Spinal cord (tissue), 10 donors: ENCODE measurements around the gene ARVCF. TPM values are rescaled to one million over a fixed set of nuclear protein-coding genes. Genes with fewer than 3 reads are reported as not detected.

Source experiments
- DNase-seq, 6 donors: peaks; one replicate each; pipeline versions ENCODE4 v3.0.0 to v3.0.0-alpha.2; 2013 to 2015; ENCODE audit warnings: low spot score in 6 of 6, low read depth in 4 of 6
- H3K27ac ChIP-seq: one replicate; pipeline ENCODE4 v1.5.1; 2013; ENCODE audit warnings: low read depth, low read length, control low read depth
- H3K27me3 ChIP-seq: one replicate; pipeline ENCODE4 v1.6.1; 2013; ENCODE audit warnings: low read length; ENCODE audit not compliant: control insufficient read depth, insufficient read depth
- H3K36me3 ChIP-seq: one replicate; pipeline ENCODE4 v1.6.1; 2013; ENCODE audit warnings: low read length; ENCODE audit not compliant: control insufficient read depth, insufficient read depth
- H3K4me1 ChIP-seq: one replicate; pipeline ENCODE4 v1.6.1; 2013; ENCODE audit warnings: low read length; ENCODE audit not compliant: control insufficient read depth, insufficient read depth
- H3K4me3 ChIP-seq: one replicate; pipeline ENCODE4 v1.5.1; 2013; ENCODE audit warnings: low read depth, low read length, control low read depth
- H3K9me3 ChIP-seq: one replicate; pipeline ENCODE4 v1.6.1; 2013; ENCODE audit warnings: low read length; ENCODE audit not compliant: control insufficient read depth, insufficient read depth
- WGBS: methylation state at CpG from one replicate; pipeline ENCODE4 v1.1.5; 2013; ENCODE audit warnings: missing lambda C conversion rate; ENCODE audit not compliant: insufficient coverage; 5-methylcytosine and 5-hydroxymethylcytosine counted together
- polyA plus RNA-seq, 2 donors: library from polyadenylated mRNA; unstranded; fragments of 120-200 nt; gene quantifications; one replicate each; pipeline ENCODE4 v1.2.1, GENCODE V29; 2013; ENCODE audit not compliant: insufficient read length in 2 of 2
- total RNA-seq, 2 donors: library from RNA; depleted of rRNA in 1 of 2; stranded (reverse); fragments of 120-200 nt in 1 of 2; fragments of >200 nt in 1 of 2; gene quantifications; one replicate each; pipeline versions ENCODE4 v1.2.3 to v1.2.4, GENCODE V29; 2013 to 2014
- donor health status: healthy.

ARVCF gene
- total and polyA plus RNA-seq, 4 donors, result 43.5 to 132 (median 84.2) TPM

DNA sequence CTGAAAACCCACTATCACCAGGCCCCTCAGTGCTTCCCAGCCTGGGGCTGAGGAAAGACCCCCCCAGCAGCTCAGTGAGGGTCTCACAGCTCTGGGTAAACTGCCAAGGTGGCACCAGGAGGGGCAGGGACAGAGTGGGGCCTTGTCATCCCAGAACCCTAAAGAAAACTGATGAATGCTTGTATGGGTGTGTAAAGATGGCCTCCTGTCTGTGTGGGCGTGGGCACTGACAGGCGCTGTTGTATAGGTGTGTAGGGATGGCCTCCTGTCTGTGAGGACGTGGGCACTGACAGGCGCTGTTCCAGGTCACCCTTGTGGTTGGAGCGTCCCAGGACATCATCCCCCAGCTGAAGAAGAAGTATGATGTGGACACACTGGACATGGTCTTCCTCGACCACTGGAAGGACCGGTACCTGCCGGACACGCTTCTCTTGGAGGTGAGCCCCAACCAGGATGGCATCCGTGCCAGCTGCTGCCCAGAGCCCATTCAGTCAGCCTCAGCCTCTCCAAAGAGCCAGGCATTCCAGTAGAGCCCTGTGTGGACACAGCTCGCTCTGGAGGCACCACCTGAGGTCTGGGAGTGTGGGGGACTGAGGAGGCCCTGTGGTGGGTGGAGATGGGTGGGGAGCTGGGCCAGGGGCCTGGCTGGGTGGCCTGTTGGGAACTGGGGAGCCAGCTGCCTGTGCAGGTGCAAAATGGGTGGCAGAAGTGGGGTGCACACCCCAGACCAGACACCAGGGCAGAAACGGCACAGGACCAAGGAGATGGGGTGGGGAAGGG lies 52.6 kb downstream of the ARVCF start:
- H3K27ac ChIP-seq, result no peak overlapping the region
- no peaks in the 10 kb centered on the region for H3K9me3 ChIP-seq
- no peak for DNase-seq
- H3K36me3 ChIP-seq, result peaks cover 84% of the 10 kb centered on the region
- H3K27me3 ChIP-seq, result no peaks in the 10 kb centered on the region
- peaks cover 66% of the 10 kb centered on the region for H3K4me1 ChIP-seq
- no peak overlapping the region for H3K4me3 ChIP-seq
- 89% methylated on average over 12 of the region's 12 CpGs for WGBS

DNA sequence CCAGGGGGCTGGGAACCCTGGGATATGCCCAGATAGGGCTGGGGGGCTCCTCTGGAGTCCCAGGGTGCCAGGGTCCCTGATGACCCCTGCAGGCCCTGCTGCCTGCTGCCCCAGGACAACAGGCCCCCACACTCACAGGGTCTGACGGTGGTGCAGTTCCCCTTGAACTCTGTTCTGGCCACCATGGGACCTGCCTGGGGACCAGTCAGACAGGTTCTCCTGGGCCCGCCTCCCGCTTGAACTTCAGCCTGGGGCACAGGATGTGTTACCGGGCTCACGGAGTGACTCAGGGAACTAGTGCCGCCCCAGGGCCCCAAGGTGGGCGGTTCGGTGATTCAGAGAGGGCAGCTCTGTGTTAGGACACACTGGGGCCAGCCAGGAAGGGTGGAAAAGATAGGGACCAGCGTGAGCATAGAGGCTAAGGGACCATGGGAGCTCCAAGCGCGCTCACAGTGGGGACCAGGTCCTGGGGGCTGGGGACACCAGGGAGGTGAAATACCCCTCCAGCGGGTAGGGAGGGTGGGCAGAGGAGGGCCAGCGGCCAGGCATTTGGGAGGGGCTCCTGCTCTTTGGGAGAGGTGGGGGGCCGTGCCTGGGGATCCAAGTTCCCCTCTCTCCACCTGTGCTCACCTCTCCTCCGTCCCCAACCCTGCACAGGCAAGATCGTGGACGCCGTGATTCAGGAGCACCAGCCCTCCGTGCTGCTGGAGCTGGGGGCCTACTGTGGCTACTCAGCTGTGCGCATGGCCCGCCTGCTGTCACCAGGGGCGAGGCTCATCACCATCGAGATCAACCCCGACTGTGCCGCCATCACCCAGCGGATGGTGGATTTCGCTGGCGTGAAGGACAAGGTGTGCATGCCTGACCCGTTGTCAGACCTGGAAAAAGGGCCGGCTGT lies 53.5 kb downstream of the ARVCF start:
- H3K36me3 ChIP-seq, result peaks cover 75% of the 10 kb centered on the region
- no peak for DNase-seq
- no peak overlapping the region for H3K4me3 ChIP-seq
- no peaks in the 10 kb centered on the region for H3K27me3 ChIP-seq
- WGBS, result 72% methylated on average over 27 of the region's 30 CpGs
- peaks cover 72% of the 10 kb centered on the region for H3K4me1 ChIP-seq
- no peak overlapping the region for H3K27ac ChIP-seq
- H3K9me3 ChIP-seq, result no peaks in the 10 kb centered on the region

DNA sequence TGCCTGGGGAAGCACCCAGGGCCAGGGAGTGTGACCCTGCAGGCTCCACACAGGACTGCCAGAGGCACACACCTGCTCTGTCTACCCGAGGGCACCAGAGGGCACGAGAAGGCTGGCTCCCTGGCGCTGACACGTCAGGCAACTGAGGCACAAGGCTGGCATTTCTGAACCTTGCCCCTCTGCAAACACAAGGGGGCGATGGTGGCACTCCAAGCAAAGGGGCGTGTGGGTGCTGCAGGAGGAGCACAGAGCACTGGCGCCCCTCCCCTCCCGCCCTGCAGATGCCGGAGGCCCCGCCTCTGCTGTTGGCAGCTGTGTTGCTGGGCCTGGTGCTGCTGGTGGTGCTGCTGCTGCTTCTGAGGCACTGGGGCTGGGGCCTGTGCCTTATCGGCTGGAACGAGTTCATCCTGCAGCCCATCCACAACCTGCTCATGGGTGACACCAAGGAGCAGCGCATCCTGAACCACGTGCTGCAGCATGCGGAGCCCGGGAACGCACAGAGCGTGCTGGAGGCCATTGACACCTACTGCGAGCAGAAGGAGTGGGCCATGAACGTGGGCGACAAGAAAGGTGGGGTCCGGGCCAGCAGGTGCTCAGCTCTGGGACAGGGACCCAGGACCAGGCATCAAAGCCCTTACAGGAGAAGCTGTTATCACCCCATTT lies 54.2 kb downstream of the ARVCF start:
- Histone ChIP-seq H3K4me1 (peaks cover 72% of the 10 kb centered on the region), H3K36me3 (peaks cover 71% of the 10 kb centered on the region), H3K27me3 (no peaks in the 10 kb centered on the region), H3K27ac (peak overlapping the region; percentile 27), H3K4me3 (no peak overlapping the region), H3K9me3 (no peaks in the 10 kb centered on the region)
- 38% methylated on average over 22 of the region's 22 CpGs for WGBS
- peak in 2 of 6 donors; percentile 85 to 88 for DNase-seq

DNA sequence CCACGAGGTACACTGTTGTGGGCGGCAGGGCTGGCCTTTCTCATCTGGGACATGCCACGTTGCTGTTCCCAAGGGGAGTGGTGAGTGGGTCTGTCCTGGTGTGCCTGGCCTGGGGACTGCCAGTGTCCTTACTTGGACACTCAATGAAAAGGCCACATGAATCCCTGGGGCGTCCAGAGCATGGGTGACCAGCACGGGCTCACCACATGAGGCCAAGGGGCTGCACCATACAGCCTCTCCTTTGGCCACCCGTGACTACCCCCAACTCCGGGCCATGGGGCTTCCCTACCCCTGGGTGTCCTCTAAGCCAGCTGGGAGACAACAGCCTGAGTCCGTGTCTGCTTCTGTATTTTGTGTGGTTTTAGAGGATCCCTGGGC lies 54.8 kb downstream of the ARVCF start:
- no peak overlapping the region for H3K4me3 ChIP-seq
- H3K9me3 ChIP-seq, result no peaks in the 10 kb centered on the region
- no peak overlapping the region for H3K27ac ChIP-seq
- H3K36me3 ChIP-seq, result peaks cover 67% of the 10 kb centered on the region
- peaks cover 66% of the 10 kb centered on the region for H3K4me1 ChIP-seq
- no peak for DNase-seq
- no peaks in the 10 kb centered on the region for H3K27me3 ChIP-seq
- WGBS, result 91% methylated on average over 7 of the region's 8 CpGs

DNA sequence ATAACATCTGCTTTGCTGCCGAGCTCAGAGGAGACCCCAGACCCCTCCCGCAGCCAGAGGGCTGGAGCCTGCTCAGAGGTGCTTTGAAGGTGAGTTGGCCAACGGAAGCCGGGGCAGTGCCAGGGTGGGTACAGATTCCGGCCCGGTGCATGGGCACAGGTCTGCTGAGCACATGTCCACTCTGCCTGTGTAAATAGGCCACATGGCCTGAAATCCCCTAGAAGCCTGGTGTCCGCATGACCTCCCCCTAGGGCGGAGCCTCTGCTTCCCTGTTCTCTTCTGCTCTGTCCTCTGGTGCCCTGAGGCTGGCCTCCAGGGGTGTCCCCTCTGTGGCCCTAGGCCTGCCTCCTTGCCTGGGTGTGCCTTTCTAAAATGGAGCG lies 55.4 kb downstream of the ARVCF start:
- DNase-seq, result no peak
- no peaks in the 10 kb centered on the region for H3K9me3 ChIP-seq
- peaks cover 60% of the 10 kb centered on the region for H3K36me3 ChIP-seq
- no peak overlapping the region for H3K4me3 ChIP-seq
- peaks cover 61% of the 10 kb centered on the region for H3K4me1 ChIP-seq
- no peaks in the 10 kb centered on the region for H3K27me3 ChIP-seq
- H3K27ac ChIP-seq, result no peak overlapping the region
- WGBS, result 90% methylated on average over 9 of the region's 9 CpGs

- DNase-seq, result no peak
- no peak overlapping the region for H3K27ac ChIP-seq
Observed at GRCh38 chr22:19960491-19961200, 56.0 kb downstream of the ARVCF start.

GRCh38 chr22:19959587-19960490 lies 56.8 kb downstream of the ARVCF start:
- Histone ChIP-seq H3K27ac (no peak overlapping the region), H3K4me3 (no peak overlapping the region), H3K36me3 (peaks cover 58% of the 10 kb centered on the region), H3K9me3 (no peaks in the 10 kb centered on the region), H3K4me1 (peaks cover 48% of the 10 kb centered on the region), H3K27me3 (no peaks in the 10 kb centered on the region)
- WGBS, result 20% methylated on average over 9 of the region's 13 CpGs
- DNase-seq, result no peak

More at GRCh38 chr22:19960491-19961200, 56.0 kb downstream of the ARVCF start:
- H3K9me3 ChIP-seq, result no peaks in the 10 kb centered on the region
- no peaks in the 10 kb centered on the region for H3K27me3 ChIP-seq
- 90% methylated on average over 9 of the region's 12 CpGs for WGBS
- H3K4me1 ChIP-seq, result peaks cover 56% of the 10 kb centered on the region
- H3K4me3 ChIP-seq, result no peak overlapping the region
- peaks cover 57% of the 10 kb centered on the region for H3K36me3 ChIP-seq

DNA sequence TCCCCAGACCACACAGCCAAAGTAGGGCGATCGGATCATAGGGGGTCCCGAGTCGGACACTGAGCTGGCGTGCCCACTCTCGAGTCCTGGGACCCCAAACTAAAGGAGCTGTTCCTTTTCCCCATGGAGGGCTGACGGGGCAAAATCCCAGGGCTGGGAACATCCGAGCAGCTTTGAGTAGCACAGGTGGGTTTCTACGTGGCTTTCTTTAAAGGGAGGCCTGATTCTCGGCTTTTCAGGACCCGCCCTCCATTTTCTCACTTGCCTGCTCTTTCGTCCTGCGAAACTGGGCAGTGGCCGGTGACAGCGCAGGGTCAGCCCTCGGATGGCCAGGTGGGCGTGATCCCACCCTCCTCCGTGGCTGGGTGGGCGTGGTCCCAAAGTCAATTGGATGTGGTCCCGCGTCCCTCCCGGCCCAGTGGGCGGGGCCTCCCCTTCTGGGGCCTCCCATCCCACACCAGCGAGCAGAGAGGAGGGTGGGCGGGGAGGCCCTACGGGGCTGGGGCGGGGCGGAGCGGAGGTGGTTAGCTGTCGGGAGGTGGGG lies 57.5 kb downstream of the ARVCF start:
- H3K36me3 ChIP-seq, result peaks cover 51% of the 10 kb centered on the region
- 29% methylated on average over 19 of the region's 30 CpGs for WGBS
- DNase-seq, result peak in 2 of 6 donors; percentile 77 to 85
- H3K4me3 ChIP-seq, result peak overlapping the region; percentile 21
- no peak overlapping the region for H3K27ac ChIP-seq
- no peaks in the 10 kb centered on the region for H3K27me3 ChIP-seq
- H3K9me3 ChIP-seq, result no peaks in the 10 kb centered on the region
- H3K4me1 ChIP-seq, result peaks cover 46% of the 10 kb centered on the region
